Kidney (tissue), 14 donors: Measurements from ENCODE around the gene ERP44. TPM values are rescaled to one million over a fixed set of nuclear protein-coding genes. Genes with fewer than 3 reads are reported as not detected.
A peak's percentile ranks its signal among the peaks of the same experiment; 100 is the strongest.
"Not testable (repeated sequence)": the region's sequence is repeated elsewhere in the genome, so short reads cannot be mapped to it uniquely, and the experiment has no call there.

Experiments
- DNase-seq, 5 donors: peaks; one replicate each; pipeline ENCODE4 v3.0.0-alpha.2; 2013 to 2020
- FAIRE-seq: peaks from 2 replicates; lab custom pipeline; 2012; peaks lifted over from hg19 to GRCh38; lab: Jason Lieb, UNC
- H3K27ac ChIP-seq, 2 donors: one replicate each; pipeline ENCODE4 v1.7.0; 2013; ENCODE audit warnings: low read depth in 2 of 2, low read length in 2 of 2, inconsistent platforms in 1 of 2
- H3K27me3 ChIP-seq: one replicate; pipeline ENCODE4 v1.7.1; 2013; ENCODE audit warnings: low read length, inconsistent platforms; ENCODE audit not compliant: control insufficient read depth, insufficient read depth
- H3K36me3 ChIP-seq, 3 donors: one replicate each; pipeline versions ENCODE4 v1.7.0 to v1.7.1; 2013; ENCODE audit warnings: low read length in 3 of 3, control low read depth in 1 of 3, inconsistent platforms in 1 of 3; ENCODE audit not compliant: insufficient read depth in 3 of 3, control insufficient read depth in 2 of 3
- H3K4me1 ChIP-seq, 3 donors: one replicate each; pipeline versions ENCODE4 v1.7.0 to v1.7.1; 2013; ENCODE audit warnings: low read length in 3 of 3, inconsistent platforms in 1 of 3, low read depth in 1 of 3; ENCODE audit not compliant: control insufficient read depth in 2 of 3, insufficient read depth in 2 of 3
- H3K4me3 ChIP-seq, 3 donors: one replicate each; pipeline versions ENCODE4 v1.7.0 to v1.8.1; 2013; ENCODE audit warnings: low read length in 3 of 3, control low read depth in 1 of 3, inconsistent platforms in 1 of 3
- H3K9ac ChIP-seq, 3 donors: one replicate each; pipeline versions ENCODE4 v1.7.0 to v1.7.1; 2013; ENCODE audit warnings: low read length in 3 of 3, control low read depth in 1 of 3, inconsistent platforms in 1 of 3
- H3K9me3 ChIP-seq, 3 donors: one replicate each; pipeline versions ENCODE4 v1.7.0 to v1.7.1; 2013; ENCODE audit warnings: low read length in 3 of 3, control low read depth in 1 of 3, inconsistent platforms in 1 of 3; ENCODE audit not compliant: control insufficient read depth in 2 of 3, insufficient read depth in 1 of 3
- intact Hi-C: fragments of 100-400 bp; cut with DNase I; formaldehyde crosslinking; loops from one replicate; pipeline ENCODE4 v1.11.1; 2022
- polyA plus RNA-seq: library from polyadenylated mRNA; stranded (reverse); fragments of 350-450 nt; fragmentation: Illumina TruSeq; extraction: RNeasy Lipid Tissue Mini Kit (QIAGEN cat#74804); gene quantifications from one replicate; pipeline ENCODE4 v1.2.3, GENCODE V29; 2014; ENCODE audit warnings: low read depth, low replicate concordance; ENCODE audit not compliant: insufficient read depth
- total RNA-seq: library from RNA; stranded (reverse); fragmentation: NEBNext Ultra II Directional; extraction: Animal tissue kit (Norgen Biotek cat#: 25700); gene quantifications from one replicate; pipeline ENCODE4 v1.2.1, GENCODE V29; 2021
- TF ChIP-seq, protein P1 (sequence below): IDR thresholded peaks from 3 replicates; pipeline ENCODE4 v1.5.1; 2012; ENCODE audit warnings: mild to moderate bottlenecking, moderate library complexity, borderline replicate concordance; ENCODE audit not compliant: insufficient read depth; ENCODE audit errors: extremely low read depth
- donor health status: control.
- donor health status: control.
- donor health status: control.
- donor health status: control.
- donor health status: control.
- donor health status: DM: yes; HTN: yes; CAD: no.
- donor health status: Normal renal cell carcinoma (clear cell type).

Gene ERP44
- total and polyA plus RNA-seq, 2 donors from 2014 or later: 22.3 to 24.1 TPM

DNA sequence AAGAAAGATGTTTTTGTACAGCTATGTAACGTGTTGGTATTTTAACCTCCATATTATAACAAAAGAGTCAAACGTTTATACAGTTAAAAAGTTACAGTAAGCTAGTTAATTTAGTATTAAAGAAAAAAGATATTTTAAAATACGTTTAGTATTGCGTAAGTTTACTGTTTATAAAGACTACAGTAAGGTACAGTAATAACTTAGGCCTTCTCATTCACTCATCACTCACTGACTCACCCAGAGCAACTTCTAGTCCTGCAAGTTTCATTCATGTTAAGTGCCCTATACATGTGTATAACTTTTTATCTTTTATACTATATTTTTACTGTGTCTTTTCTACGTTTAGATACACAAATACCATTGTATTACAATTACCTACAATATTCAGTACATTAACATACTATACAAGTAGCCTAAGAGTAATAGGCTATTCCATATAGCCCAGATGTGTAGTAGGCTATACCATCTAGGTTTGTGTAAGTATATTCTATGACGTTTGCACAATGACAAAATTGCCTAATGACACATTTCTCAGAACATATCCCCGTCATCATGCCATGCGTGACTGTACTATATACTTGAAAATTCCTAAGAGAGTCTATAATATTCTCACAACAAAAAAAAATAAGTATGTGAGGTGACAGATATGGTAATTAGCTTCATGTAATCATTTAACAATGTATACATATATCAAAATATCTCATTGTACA lies 33.8 kb downstream of the ERP44 start:
- H3K27ac ChIP-seq: no peak overlapping the region
- intact Hi-C loops: no loop called here

DNA sequence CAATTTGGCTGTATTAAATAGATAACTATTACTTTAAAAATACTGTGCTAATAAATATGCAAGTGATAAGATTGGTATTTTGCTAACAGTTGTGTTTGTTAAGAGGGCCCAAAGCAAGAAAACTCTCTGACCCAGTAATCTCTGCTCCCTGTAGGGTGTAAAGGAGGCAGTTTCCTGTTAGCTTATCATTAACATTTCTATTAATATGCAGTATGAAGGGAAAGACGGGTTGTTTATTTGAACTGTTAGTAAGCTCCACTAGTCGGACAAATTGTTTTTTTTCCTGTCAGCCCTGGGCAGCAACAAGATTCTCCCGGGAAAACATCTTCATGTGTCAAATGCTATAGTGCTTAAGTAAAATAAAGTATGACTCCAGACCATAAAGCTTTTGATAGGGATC lies 35.6 kb downstream of the ERP44 start:
- H3K4me3 ChIP-seq: no peak overlapping the region
- no peak overlapping the region for H3K27ac ChIP-seq
- H3K9ac ChIP-seq: no peak overlapping the region
- TF ChIP-seq, protein P1, sequence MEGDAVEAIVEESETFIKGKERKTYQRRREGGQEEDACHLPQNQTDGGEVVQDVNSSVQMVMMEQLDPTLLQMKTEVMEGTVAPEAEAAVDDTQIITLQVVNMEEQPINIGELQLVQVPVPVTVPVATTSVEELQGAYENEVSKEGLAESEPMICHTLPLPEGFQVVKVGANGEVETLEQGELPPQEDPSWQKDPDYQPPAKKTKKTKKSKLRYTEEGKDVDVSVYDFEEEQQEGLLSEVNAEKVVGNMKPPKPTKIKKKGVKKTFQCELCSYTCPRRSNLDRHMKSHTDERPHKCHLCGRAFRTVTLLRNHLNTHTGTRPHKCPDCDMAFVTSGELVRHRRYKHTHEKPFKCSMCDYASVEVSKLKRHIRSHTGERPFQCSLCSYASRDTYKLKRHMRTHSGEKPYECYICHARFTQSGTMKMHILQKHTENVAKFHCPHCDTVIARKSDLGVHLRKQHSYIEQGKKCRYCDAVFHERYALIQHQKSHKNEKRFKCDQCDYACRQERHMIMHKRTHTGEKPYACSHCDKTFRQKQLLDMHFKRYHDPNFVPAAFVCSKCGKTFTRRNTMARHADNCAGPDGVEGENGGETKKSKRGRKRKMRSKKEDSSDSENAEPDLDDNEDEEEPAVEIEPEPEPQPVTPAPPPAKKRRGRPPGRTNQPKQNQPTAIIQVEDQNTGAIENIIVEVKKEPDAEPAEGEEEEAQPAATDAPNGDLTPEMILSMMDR: no peak
- H3K27me3 ChIP-seq: no peaks in the 10 kb centered on the region
- DNase-seq (peak in 2 of 5 donors; percentile 16 to 20), FAIRE-seq (no peak)
- peaks cover 0 to 2% (median 0%) of the 10 kb centered on the region in 3 donors for H3K4me1 ChIP-seq
- H3K36me3 ChIP-seq: peaks cover 0 to 2% (median 0%) of the 10 kb centered on the region in 3 donors
- intact Hi-C loops: no loop called here
- no peaks in the 10 kb centered on the region for H3K9me3 ChIP-seq

More for the DNA sequence above, 33.8 kb downstream of the ERP44 start:
- no peak overlapping the region for H3K4me3 ChIP-seq
- H3K9me3 ChIP-seq: no peaks in the 10 kb centered on the region
- FAIRE-seq (no peak), DNase-seq (no peak)
- H3K9ac ChIP-seq: no peak overlapping the region
- peaks cover 0 to 2% (median 0%) of the 10 kb centered on the region in 3 donors for H3K4me1 ChIP-seq
- TF ChIP-seq, protein P1: no peak
- H3K36me3 ChIP-seq: no peaks in the 10 kb centered on the region
- H3K27me3 ChIP-seq: no peaks in the 10 kb centered on the region

DNA sequence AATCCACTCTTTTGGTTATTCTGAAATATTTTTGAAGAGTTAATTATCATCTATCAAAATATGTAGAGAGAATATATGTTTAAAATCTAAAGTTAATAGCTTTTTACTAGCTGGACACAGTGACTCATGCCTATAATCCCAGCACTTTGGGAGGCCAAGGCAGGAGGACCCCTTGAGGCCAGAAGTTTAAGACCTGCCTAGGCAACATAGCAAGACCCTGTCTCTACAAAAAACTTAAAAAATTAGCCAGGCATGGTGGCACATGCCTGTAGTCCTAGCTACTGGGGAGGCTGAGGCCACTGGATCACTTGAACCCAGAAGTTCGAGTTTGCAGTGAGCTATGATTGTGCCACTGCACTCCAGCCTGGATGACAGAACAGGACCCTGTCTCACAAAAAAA lies 36.1 kb downstream of the ERP44 start:
- H3K36me3 ChIP-seq, H3K4me1 ChIP-seq, intact Hi-C loops, FAIRE-seq, H3K27me3 ChIP-seq, H3K9ac ChIP-seq, H3K4me3 ChIP-seq, H3K9me3 ChIP-seq, DNase-seq: not testable (repeated sequence)
- H3K27ac ChIP-seq: peak overlapping the region in 1 of 2 donors; percentile 42

DNA sequence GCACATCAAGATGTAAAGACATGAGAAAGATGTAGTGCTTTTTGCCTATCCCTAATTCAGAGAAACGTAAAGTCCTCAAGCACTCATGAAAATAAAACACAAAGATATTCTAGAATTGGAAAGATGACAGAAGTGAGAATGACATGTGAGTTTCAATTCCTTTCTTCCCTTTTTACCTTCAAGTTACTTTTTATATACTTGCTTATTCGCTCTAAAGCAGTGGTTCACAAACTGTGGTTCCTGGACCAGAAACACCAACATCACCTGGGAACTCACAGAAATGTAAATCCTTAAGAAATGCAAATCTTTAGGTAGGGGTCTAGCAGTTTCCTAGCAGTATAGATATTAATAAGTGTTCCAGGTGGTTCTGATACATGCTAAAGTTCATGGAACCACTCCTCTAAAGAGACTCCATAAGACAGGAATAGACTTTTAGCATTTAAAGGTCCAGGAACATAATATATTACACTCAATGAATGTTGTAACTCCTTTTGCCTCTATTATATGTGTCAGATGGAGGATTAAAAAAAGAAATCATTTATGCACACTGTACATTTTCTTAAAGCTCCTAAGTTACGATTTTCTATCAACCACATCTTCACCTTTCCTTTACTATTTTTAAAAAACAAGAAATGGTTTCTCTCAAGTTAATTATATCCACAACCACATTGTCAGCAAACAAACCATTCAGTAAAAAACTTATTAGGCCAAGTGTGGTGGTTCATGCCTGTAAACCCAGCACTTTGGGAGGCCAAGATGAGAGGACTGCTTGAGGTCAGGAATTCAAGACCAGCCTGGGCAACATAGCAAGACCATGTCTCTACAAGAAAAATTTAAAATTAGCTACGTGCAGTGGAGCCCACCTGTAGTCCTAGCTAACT lies 39.9 kb downstream of the ERP44 start:
- FAIRE-seq (no peak), DNase-seq (no peak)
- Histone ChIP-seq H3K4me1 (peaks cover 0 to 2% (median 0%) of the 10 kb centered on the region in 3 donors), H3K9me3 (no peaks in the 10 kb centered on the region), H3K27ac (no peak overlapping the region), H3K36me3 (peaks cover 0 to 4% (median 0%) of the 10 kb centered on the region in 3 donors), H3K27me3 (no peaks in the 10 kb centered on the region), H3K9ac (no peak overlapping the region), H3K4me3 (no peak overlapping the region)
- TF ChIP-seq, protein P1: no peak
- intact Hi-C loops: no loop called here
